DMS 273 treated with DMSO at 0.1 percent for 48 hours (cell line): ENCODE results near the gene MARK4.
"Not testable (repeated sequence)": the region's sequence is repeated elsewhere in the genome, so short reads cannot be mapped to it uniquely, and the experiment has no call there.

Experiments used
- DNase-seq: peaks from one replicate; lab custom pipeline; 2025; lab: John Stamatoyannopoulos, UW

The MARK4 gene

DNA sequence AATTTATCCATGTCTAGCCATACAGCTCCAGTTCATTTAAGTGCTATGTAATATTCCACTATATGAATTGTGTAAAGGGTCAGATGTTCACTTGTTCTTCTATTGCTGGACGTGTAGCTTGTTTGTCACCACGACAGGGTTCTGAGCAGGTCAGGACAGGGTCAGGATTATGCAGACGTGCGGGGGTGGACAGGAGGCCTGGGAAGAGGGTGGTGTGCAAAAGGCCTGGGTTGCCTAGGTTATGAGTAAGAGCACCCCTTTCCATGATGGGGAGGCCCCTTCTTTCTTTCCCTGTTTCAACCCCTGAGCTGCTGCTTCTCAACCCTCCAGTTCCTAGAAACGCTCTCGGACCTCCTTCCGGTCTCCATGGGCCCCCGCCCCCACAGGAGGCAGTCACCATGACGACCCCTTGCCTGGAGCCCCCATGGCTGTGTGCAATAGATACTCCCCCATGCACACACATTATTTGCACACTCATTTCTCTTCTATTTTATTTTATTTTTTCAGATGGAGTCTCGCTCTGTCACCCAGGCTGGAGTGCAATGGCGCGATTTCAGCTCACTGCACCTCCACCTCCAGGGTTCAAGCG is 7.8 kb upstream of the MARK4 start:
- DNase-seq: no peak

DNA sequence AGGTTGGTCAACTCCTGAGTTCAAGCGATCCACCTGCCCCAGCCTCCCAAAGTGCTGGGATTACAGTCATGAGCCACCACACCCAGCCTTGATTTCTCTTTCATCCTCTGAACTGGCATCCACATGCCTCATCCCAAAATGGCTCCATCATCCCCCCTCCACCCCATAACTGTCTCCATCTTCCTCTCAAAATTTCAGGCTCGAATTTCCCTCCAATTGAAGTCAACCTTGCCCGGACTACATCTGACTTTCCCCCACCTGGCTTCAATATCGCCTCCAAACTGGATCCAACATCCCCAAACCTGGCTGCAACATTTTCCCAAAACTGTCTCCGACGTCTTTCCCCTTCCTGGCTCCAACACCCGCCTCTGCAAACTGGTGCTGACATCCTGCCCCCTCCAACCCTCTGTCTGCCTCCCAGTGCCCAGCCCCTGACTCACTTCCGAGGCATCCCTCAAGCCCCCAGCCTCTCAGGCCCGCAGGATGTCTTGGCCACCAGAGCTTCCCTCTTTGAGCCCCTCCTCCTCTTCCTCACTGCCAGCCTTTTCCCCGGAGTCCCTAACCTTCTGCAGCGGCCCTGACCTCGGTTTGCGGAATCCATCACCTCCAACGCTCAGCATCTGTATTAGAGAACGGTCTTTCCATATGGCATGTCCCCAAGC is 6.8 kb upstream of the MARK4 start:
- DNase-seq: no peak

DNA sequence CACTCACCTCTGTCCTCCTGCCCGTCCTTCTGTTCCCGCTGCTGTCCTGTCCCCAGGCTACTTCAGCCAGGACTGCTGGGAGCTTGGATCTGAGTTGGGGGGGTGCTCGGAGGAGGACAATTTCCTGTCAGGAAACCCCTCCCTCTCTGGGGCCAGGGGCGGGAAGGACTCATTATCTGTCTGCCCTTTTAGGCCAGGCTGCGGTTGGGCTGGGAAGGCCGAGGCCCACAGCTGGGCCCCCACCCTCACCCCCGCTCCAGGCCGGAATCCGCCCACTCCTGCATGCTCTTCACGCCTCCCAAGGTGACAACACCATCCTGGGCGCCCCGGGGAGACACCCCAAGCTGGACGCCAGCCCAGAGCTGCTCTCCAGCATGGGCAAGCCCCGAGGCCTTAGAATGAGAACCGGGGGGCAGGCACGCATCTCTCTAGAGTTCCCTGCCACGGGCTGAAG is 5.7 kb upstream of the MARK4 start, which contains the start of gene EXOC3L2:
TSS of gene EXOC3L2 (minus strand) at position 74 of the 454 bp plus-strand sequence. CDS start 6,362 bp downstream, outside the sequence.
- no peak for DNase-seq

DNA sequence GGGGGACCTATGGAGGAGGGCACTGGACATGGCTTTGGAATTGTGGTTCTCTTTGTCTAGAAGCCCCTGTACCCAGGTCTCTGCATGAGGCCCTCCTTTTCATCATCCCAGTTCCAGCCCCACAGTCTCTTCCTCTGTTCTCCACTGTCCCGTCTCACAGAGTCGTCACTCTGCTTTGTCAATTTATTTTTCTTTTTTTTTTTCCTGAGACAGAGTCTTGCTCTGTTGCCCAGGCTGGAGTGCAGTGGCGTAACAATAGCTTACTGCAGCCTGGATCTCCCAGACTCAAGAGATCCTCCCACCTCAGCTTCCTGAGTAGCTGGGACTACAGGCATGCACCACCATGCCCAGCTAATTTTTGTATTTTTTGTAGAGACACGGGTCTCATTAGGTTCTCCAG is 5.2 kb upstream of the MARK4 start:
- DNase-seq: no peak

DNA sequence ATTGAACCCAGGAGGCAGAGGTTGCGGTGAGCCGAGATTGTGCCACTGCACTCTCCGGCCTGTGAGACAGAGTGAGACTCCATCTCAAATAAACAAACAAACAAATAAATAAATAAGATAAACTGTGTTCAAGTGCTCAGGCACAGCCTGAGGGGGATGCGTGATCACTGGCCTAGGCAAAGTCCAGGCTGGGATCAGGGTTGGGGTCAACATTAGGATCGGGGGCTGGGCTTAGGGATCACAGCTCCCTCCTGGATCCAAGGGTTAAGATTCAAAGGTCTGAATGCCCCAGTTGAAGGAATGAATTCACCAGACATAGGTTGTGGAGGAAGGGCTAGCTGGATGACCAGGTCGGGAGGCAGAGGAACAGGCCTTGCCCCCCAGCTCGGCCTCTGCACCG is 3.9 kb upstream of the MARK4 start:
- no peak for DNase-seq

DNA sequence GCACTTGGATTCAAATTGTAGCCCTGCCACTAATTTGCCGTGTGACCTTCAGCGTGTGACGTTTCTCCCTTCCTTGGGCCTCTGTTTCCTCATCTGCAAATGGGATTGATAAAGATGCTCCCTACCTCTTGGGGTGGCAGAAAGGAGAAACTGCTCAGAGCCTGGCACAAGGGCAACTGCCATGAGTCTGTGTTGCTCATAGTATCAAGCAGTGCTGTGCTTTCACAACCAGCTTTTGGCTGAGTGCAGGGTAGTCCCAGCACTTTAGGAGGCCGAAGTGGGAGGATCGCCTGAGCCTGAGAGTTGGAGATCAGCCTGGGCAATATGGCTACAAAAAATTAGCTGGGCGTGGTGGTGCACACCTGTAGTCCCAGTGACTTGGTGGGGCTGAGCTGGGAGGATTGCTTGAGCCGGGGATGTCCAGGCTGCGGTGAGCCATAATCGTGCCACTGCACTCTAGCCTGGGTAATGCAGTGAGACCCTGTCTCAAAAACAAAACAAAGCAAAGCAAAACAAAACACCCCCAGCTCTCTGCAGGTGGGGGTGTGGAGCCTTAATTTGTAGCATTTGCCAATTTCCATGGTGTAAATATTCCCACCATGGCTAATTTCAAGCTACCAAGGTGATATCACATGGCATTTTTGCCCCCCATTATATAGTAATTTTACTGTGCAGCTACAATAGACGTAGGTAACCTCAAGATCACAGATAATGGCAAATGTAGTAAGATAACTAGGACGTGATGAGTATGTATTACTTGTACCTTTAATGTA is 1.6 kb upstream of the MARK4 start:
- no peak for DNase-seq

DNA sequence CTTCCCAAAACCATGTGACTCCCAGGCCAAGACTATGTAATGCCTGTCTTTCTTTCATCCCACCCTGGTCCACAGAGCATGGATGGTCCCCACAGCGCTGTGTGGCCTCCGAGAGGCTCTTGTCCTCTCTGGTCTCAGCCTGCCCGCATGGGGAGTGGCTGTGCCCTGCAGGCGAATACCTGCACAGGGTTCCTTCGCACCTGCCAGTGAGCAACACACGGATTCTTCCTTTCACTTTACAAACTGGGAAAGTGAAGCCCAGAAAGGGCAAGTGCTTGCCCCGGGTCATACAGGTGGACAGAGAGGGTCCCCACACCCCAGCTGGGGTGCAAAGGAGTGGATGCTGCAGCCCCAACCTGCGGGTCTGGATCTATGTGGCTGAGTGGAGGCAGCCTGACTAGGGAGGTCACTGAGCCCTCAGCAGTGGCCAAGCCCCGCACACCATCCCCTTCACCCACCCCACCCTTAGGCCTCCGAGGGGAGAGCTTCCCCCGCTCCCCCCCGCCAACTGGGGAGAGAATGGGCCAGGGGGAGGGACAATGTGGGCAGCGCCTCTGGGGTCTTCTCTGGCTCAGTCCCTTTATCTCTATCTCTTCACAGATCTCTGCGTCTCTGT is 747 bp upstream of the MARK4 start:
- DNase-seq: no peak

DNA sequence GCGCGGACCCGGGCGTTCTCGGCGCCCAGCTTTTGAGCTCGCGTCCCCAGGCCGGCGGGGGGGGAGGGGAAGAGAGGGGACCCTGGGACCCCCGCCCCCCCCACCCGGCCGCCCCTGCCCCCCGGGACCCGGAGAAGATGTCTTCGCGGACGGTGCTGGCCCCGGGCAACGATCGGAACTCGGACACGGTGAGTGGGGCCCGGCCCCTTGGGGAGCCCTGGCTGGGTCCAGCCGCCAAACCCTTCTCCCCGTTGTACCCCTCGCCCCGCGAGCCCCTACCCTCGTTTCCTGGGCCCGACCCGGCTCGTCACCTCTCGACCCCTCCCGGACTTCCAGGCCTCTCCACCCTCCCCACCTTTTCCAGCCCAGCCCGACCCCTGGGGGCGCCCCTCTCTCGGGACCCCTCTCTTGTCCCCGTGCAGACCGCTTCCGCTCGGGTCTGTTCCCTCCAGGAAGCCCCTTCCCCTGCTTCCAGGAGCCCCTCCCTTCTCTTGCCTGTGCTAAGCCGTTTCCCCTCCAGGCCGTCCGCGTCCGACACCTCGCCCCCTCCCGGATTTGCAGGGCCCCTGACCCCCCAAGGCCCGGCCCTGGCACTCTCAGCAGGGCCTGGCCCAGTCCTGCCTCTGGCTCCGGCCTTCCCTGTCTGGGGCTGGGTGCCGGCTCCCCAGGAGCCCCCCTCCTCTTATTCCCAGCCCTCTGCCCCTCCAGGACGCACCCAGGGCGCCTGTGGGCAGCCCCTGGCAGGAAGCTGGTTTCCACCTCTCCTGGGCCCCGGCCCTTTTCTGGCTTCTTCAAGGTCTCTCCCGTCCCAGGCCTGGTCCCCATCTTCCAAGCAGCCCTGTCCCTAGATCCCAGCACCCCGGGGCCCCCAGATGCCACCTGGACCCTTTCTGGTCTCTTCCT is 632 bp downstream of the MARK4 start:
- no peak for DNase-seq

DNA sequence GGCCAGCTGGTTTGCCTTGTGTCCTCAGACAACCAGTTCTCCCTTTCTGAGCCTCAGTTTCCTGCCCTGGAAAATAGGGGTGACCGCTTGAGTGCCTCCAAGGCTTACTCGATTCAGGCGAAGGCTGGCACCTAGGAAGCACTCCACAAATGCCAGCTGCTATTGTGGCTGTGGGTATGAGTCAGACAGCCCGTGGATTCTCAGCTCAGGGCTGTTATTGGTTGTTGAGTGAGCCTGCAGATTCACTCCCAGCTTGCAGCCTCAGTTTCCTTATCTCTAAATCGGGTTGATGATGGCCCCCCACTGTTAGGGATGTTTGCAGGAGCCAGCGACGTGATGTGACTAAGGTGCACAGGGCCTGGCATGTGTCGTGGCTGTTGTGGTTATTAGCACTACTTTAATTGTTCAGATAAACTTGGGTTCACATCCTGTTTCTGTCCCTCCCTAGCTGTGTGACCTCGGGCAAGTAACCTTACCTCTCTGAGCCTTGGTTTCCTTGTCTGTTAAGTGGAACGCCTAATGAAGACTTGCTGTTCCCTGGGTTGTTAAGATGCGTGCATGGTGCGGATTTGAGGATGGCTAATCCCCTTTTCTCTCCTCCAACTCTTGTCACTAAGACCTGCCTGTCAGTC is 2.4 kb downstream of the MARK4 start:
- no peak for DNase-seq

DNA sequence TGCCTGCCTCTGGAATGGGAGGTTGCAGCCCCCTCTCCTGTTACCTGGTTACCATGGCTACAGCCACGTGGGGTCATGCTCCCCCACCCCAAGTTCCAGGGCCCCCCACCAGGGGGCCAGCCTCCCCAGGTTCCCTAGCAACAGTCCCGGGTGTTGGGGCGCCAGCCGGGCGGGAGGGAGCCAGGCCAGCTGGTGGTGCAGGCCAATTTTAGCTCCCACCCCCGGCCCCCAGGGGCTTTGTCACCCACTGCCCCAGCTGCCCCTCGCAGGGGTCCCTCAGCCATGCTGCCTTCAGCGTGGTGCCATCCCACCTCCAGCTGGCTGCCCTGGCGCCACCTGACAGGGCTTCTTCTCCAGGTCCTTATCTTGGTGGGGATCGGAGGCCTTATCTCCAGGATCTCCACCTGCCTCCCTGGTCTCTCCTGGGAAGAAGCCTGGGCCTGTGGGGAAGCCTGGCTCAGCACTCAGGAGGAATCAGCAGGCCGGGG is 3.0 kb downstream of the MARK4 start:
- no peak for DNase-seq

DNA sequence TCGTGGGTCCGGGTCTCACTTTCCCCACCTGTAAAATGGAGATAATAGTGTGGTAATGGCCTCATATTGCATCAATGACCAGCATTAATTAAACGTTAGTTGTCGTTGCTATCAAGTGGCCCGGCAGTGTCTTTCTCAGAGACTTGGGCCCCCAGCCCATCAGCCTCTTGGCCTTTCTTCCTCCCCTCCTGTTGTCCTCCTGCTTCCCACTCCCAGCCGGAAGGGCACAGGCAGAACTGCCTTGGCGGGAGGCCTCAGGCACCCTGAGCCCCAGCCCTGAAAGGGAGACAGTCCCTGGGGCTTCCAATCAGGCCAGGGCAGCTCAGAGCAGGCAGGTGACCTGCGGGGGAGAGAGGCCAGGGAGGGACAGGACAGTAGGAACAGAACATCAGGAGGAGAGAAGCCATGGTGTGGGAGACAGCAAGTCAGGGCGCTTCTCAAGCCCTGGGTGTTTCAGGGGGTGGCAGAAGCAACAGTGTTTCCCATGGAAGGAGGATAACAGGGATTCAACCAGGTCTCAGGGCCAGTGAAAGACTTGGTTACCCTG is 4.6 kb downstream of the MARK4 start:
- no peak for DNase-seq

DNA sequence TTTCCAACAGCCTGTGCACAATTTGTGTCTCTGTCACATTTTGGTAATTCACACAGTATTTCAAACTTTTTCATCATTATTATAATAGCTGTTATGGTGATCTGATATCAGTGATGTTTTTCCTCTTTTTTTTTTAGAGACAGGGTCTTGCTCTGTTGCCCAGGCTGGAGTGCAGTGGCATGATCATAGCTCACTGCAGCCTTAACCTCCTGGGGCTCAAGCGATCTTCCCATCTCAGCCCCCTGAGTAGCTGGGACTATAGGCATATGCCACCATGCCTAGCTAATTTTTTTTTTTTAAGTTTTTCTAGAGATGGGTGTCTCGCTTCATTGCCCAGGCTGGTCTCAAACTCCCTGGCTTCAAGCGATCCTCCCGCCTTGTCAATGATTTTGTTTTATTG is 5.8 kb downstream of the MARK4 start:
- no peak for DNase-seq

DNA sequence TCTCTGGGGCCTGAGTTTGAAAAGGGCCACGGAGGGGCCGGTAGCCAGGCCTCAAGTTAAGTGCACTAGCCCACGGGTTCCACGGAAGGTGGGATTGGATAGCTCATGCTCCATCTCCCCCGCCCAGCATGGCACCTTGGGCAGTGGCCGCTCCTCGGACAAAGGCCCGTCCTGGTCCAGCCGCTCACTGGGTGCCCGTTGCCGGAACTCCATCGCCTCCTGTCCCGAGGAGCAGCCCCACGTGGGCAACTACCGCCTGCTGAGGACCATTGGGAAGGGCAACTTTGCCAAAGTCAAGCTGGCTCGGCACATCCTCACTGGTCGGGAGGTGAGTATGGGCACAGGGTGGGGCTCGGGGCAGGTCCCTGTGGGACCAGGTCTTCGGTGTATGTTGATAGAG is 7.8 kb downstream of the MARK4 start:
- DNase-seq: no peak

DNA sequence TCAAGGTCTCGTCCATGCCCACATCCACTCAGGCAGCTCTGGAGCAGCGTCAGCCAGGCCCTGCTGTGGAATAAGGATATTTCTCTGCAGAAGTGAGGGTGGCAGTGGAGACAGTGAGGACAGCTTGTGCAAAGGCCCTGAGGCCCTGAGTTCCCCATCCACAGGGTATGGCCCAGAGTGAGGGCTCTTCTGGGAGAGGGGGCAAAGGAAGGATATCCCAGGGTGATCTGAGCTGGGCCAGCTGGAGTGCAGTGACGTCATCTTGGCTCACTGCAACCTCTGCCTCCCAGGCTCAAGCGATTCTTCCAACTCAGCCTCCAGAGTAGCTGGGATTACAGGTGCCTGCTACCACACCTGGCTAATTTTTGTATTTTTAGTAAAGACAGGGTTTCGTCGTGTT is 11.5 kb downstream of the MARK4 start:
- no peak for DNase-seq

DNA sequence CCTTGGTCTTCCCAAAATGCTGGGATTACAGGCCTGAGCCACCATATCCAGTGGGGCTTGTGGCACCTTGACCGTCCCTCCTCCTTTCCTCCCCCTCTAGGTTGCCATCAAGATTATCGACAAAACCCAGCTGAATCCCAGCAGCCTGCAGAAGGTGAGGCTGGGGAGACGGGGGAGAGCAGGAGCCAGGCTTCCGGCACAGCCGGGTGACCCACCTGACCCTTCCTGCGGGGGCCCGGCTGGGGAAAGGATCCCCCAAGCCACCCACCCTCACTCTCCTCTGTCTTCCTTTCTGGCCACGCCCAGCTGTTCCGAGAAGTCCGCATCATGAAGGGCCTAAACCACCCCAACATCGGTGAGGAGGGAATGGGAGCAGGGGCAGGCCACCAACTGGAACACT is 11.9 kb downstream of the MARK4 start:
- no peak for DNase-seq

DNA sequence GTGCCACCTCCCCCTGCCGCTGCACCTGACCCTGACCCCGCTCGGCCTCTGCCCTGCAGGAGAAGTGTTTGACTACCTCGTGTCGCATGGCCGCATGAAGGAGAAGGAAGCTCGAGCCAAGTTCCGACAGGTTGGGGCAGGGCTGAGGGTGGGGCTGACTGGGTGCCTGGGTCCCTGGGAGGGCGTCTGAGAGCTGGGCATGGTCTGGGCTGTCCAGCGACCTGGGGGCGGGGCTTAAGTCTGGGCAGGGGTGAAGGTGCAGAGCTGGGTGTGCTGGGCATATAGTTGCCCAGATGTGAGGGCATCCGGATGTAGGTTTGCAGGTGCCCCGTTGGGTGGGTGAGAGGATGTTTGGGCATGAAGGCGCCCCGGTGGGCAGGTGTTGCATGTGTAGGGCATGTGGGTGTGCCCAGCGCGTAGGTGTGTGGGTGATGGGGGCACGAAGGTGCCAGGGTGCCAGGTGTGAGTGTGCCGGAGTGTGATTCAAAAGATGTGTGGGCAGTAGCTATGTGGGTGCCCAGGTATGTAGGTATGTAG is 13.8 kb downstream of the MARK4 start:
- DNase-seq: no peak

DNA sequence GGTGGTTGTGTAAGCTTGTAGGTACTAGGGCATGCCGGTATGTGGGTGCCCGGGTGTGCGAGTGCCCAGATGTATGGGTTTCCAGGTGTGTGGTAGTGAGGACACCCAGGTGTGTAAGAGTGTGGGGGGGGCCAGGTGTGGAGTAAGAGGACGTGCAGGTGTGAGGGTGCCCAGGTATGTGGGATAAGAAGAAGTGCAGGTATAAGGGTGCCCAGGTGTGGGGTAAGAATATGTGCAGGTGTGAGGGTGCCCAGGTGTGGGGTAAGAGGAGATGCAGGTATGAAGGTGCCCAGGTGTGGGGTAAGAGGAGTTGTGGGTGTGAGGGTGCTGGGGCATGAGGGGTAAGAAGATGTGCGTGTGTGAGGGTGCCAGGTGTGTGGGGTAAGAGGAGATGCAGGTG is 14.3 kb downstream of the MARK4 start:
- no peak for DNase-seq

DNA sequence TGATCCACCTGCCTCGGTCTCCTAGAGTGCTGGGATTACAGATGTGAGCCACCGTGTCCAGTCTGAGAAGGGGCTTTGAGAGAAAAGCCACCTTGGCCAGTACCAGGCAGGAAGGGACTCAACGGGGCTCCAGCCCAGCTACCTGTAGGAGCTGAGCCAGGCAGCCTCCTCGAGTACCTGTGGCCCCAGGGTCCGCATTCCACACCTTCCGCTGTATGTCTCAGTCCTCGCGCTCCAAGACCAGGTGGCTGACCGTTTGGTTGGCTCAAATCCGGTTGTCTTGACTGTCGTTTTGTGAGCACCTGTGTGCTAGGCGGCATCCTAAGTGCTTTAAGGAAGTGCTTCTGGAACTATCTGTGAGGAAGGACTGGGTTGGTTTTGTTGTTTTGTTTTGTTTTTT is 16.2 kb downstream of the MARK4 start:
- DNase-seq: no peak

DNA sequence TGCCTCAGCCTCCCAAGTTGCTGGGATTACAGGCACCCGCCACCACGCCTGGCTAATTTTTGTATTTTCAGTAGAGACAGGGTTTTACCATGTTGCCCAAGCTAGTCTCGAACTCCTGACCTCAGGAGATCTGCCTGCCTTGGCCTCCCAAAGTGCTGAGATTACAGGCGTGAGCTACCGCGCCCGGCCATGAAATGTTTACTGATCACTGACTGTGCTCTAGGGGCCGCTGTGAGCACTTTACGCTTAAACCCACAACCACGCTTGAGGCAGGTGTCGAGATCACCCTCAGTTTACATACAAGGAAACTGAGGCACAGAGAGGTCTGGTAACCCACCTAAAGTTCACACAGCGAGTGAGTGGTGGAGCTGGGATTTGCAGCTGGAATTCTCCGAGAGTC is 18.9 kb downstream of the MARK4 start:
- DNase-seq: not testable (repeated sequence)

DNA sequence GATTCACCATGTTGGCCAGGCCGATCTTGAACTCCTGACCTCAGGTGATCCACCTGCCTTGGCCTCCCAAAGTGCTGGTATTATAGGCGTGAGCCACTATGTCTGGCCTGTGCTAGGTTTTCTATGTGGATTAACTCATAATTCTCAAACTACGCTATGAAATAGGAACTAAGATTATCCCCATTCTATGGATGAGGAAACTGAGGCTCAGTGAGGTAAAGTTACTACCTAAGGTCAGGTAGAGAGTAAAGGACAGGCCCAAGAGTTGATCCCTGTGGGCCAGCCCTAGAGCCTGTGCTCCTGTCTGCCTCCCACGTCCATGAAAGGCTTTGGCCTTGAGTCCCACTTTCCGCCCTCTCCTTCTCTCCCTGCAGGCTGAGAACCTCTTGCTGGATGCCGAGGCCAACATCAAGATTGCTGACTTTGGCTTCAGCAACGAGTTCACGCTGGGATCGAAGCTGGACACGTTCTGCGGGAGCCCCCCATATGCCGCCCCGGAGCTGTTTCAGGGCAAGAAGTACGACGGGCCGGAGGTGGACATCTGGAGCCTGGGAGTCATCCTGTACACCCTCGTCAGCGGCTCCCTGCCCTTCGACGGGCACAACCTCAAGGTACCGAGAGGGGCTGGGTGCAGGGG is 20.1 kb downstream of the MARK4 start:
- DNase-seq: no peak
